ENCODE results near the gene ISG20L2. TPM values are rescaled to one million over a fixed set of nuclear protein-coding genes. Genes with fewer than 3 reads are reported as not detected.
"Not testable (repeated sequence)": the region's sequence is repeated elsewhere in the genome, so short reads cannot be mapped to it uniquely, and the experiment has no call there.

The ISG20L2 gene
- total and polyA plus RNA-seq, 8 donors: 18.3 to 45.9 (median 40.3) TPM

DNA sequence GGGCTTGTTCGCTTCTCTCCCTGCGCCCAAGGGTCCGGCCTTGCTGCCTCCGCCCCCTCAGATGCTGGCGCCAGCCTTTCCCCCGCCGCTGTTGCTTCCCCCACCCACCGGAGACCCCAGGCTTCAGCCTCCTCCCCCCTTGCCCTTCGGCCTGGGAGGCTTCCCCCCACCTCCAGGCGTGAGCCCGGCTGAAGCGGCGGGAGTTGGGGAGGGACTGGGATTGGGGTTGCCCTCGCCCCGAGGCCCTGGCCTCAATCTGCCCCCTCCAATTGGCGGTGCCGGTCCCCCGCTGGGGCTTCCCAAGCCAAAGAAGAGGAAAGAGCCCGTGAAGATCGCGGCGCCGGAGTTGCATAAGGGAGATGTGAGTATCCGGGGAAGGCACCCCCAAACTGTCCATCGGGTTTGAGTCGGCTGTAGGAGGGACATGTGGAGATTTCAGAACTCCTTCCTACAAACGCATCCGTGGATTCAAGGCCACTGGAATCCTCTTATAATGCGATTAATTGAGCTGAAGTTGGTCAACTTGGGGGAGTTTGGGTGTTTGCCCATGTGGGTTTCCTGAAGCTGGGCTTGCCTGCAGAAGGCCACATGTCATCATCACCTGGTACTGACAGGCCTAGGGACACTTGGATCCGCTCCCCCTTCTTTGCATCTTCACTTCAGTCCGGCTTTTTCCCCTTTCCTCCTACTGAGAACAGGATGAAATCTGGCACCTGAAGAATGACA lies 39.5 kb upstream of the ISG20L2 start:
- peaks cover 19 to 59% of the 10 kb centered on the region in 2 donors for H3K4me1 ChIP-seq
- H3K9me3 ChIP-seq: no peaks in the 10 kb centered on the region
- ATAC-seq (peak; percentile 6), DNase-seq (peak in 3 of 4 donors; percentile 34 to 86 (median 41))
- intact Hi-C loops (cut with DNase I): no loop called here
- H3K4me3 ChIP-seq: peak overlapping the region; percentile 90 to 97
- peak overlapping the region; percentile 86 to 92 for H3K27ac ChIP-seq
- peaks cover 0 to 18% of the 10 kb centered on the region in 2 donors for H3K36me3 ChIP-seq
- TF ChIP-seq, protein P1, sequence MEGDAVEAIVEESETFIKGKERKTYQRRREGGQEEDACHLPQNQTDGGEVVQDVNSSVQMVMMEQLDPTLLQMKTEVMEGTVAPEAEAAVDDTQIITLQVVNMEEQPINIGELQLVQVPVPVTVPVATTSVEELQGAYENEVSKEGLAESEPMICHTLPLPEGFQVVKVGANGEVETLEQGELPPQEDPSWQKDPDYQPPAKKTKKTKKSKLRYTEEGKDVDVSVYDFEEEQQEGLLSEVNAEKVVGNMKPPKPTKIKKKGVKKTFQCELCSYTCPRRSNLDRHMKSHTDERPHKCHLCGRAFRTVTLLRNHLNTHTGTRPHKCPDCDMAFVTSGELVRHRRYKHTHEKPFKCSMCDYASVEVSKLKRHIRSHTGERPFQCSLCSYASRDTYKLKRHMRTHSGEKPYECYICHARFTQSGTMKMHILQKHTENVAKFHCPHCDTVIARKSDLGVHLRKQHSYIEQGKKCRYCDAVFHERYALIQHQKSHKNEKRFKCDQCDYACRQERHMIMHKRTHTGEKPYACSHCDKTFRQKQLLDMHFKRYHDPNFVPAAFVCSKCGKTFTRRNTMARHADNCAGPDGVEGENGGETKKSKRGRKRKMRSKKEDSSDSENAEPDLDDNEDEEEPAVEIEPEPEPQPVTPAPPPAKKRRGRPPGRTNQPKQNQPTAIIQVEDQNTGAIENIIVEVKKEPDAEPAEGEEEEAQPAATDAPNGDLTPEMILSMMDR (IDR thresholded peaks at IDR 0.05): no peak
- H3K27me3 ChIP-seq: no peaks in the 10 kb centered on the region

- ATAC-seq: peak; percentile 96
- TF ChIP-seq, protein P1 (IDR thresholded peaks at IDR 0.05): no peak
- H3K4me3 ChIP-seq: peak within 1 kb of the TSS; percentile 90 to 97
- DNase-seq: peak; percentile 98 to 100 (median 98)
- peak within 1 kb of the TSS; percentile 88 to 92 for H3K27ac ChIP-seq
- peaks cover 19 to 52% of the 10 kb centered on the region in 2 donors for H3K4me1 ChIP-seq
- H3K9me3 ChIP-seq: no peaks in the 10 kb centered on the region
- no peaks in the 10 kb centered on the region for H3K27me3 ChIP-seq
- peaks cover 0 to 13% of the 10 kb centered on the region in 2 donors for H3K36me3 ChIP-seq
- intact Hi-C loops (cut with DNase I): no loop called here
These were observed 38.7 kb upstream of the ISG20L2 start, which contains the start of gene PRCC for GRCh38 chr1:156767101-156767878. Gene PRCC (plus strand): TSS chr1:156767535. CDS start chr1:156767772, 237 bp downstream.

DNA sequence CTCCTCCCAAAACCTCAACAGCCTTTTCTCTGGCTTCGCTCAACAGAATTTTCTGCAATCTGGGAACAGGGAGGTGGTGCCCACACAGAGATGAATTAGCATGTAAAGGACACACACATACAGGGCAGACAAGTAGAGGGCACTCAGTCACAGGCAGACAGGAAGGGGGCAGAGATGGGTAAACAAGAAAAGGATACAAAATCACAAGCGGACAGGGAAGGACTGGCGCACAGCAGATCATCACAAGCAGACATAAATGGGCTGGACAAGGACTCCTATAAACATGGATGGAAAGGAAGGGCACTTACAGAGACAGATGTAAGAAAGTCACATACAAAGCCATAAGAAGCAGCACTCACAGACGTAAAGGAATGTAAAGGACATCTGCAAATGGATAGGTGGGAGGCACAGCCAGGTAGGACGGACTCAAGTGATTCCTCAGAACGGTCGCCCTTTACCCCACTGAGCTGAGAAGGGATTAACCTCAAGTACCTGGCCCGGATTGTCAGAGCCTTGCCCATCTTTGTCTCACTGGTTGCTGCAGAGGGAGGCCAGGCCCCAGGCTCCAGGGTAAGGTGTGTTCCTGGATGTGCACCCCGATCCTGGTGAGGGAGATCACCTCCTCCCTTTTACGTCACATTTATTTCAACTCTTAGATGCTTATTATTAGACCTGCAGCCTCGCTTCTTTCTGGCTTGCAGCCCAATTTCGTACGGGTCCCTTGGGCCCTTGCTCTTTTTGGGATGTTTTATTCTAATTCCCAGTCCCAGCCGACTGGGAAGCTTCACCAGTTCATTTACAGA lies 37.9 kb upstream of the ISG20L2 start:
- no peaks in the 10 kb centered on the region for H3K9me3 ChIP-seq
- H3K36me3 ChIP-seq: peaks cover 0 to 13% of the 10 kb centered on the region in 2 donors
- DNase-seq (peak in 1 of 4 donors; percentile 47), ATAC-seq (peak; percentile 17)
- H3K4me1 ChIP-seq: peaks cover 19 to 47% of the 10 kb centered on the region in 2 donors
- peak overlapping the region; percentile 88 to 92 for H3K27ac ChIP-seq
- intact Hi-C loops (cut with DNase I): no loop called here
- peak overlapping the region; percentile 47 to 97 for H3K4me3 ChIP-seq
- TF ChIP-seq, protein P1 (IDR thresholded peaks at IDR 0.05): no peak
- H3K27me3 ChIP-seq: no peaks in the 10 kb centered on the region

GRCh38 chr1:156765666-156766065 lies 37.1 kb upstream of the ISG20L2 start:
- TF ChIP-seq, protein P1 (IDR thresholded peaks at IDR 0.05): no peak
- DNase-seq: no peak
- H3K4me3 ChIP-seq: peak overlapping the region in 1 of 2 donors; percentile 97
- peaks cover 19 to 40% of the 10 kb centered on the region in 2 donors for H3K4me1 ChIP-seq
- H3K36me3 ChIP-seq: peaks cover 0 to 4% of the 10 kb centered on the region in 2 donors
- no peaks in the 10 kb centered on the region for H3K27me3 ChIP-seq
- no peak for ATAC-seq
- peak overlapping the region in 1 of 2 donors; percentile 92 for H3K27ac ChIP-seq
- H3K9me3 ChIP-seq: no peaks in the 10 kb centered on the region
- intact Hi-C loops (cut with DNase I): no loop called here

DNA sequence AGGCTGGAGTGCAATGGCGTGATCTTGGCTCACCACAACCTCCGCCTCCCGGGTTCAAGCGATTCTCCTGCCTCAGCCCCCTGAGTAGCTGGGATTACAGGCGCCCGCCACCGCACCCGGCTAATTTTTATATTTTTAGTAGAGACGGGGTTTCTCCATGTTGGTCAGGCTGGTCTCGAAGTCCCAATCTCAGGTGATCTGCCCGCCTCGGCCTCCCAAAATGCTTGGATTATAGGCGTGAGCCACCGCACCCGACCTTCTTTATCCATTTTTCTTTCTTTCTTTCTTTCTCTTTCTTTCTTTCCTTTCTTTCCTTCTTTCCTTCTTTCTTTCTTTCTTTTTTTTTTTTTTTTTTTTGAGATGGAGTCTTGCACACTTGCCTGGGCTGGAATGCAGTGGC lies 36.6 kb upstream of the ISG20L2 start:
- DNase-seq; intact Hi-C loops (cut with DNase I); H3K9me3 ChIP-seq; H3K36me3 ChIP-seq; H3K27ac ChIP-seq; H3K27me3 ChIP-seq; ATAC-seq; H3K4me3 ChIP-seq: not testable (repeated sequence)
- peaks cover 19 to 34% of the 10 kb centered on the region in 2 donors for H3K4me1 ChIP-seq
